Measurements from ENCODE around the gene SIL1. TPM values are rescaled to one million over a fixed set of nuclear protein-coding genes. Genes with fewer than 3 reads are reported as not detected.

Gene SIL1
- total and polyA plus RNA-seq, 2 of the 13 experiments (the other 11 are each of a cell fraction or from before 2014, with no cell fraction given): 26.0 to 30.0 TPM

DNA sequence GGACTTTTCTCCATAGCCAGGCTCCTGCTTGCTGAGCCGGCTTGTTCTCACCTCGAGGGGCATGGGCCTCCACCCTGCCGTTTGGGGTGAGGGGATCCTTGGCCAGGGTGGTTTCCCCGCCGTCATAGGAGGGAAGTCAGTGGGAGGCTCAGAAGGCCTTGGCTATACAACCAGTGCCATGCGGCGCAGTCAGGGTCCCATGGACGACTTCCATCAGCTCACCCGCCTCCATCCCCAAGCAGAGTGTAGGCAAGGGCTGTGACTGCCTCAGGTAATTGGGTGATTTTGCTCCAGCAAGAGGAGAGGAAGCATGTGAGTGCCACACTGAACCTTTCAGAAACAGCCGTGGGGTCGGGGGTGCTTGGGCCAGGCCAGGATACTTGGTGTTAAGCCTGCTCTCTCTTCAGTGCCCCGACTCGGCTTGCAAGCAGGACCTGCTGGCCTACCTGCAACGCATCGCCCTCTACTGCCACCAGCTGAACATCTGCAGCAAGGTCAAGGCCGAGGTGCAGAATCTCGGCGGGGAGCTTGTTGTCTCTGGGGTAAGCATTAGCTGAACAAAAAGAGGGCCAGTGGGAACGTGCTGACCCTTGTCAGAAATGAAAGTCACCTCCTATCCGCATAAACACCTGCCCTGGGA is 265.9 kb downstream of the SIL1 start (continued):
- TF ChIP-seq, protein P1, sequence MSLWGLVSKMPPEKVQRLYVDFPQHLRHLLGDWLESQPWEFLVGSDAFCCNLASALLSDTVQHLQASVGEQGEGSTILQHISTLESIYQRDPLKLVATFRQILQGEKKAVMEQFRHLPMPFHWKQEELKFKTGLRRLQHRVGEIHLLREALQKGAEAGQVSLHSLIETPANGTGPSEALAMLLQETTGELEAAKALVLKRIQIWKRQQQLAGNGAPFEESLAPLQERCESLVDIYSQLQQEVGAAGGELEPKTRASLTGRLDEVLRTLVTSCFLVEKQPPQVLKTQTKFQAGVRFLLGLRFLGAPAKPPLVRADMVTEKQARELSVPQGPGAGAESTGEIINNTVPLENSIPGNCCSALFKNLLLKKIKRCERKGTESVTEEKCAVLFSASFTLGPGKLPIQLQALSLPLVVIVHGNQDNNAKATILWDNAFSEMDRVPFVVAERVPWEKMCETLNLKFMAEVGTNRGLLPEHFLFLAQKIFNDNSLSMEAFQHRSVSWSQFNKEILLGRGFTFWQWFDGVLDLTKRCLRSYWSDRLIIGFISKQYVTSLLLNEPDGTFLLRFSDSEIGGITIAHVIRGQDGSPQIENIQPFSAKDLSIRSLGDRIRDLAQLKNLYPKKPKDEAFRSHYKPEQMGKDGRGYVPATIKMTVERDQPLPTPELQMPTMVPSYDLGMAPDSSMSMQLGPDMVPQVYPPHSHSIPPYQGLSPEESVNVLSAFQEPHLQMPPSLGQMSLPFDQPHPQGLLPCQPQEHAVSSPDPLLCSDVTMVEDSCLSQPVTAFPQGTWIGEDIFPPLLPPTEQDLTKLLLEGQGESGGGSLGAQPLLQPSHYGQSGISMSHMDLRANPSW (CRISPR knock-in tag; IDR thresholded peaks at IDR 0.05; ENCODE audit: borderline replicate concordance): no peak
- TF ChIP-seq ZNF124 (CRISPR knock-in tag; IDR thresholded peaks at IDR 0.05) (no peak), ZNF331 (CRISPR knock-in tag; IDR thresholded peaks at IDR 0.05) (no peak), ZNF678 (CRISPR knock-in tag; IDR thresholded peaks at IDR 0.05) (no peak), REPIN1 (CRISPR knock-in tag; IDR thresholded peaks at IDR 0.05; ENCODE audit: borderline replicate concordance, low read depth) (no peak), HDAC1 (CRISPR knock-in tag; IDR thresholded peaks at IDR 0.05) (no peak), ZBTB42 (CRISPR knock-in tag; IDR thresholded peaks at IDR 0.05) (no peak), TCF7L2 (IDR thresholded peaks at IDR 0.05; ENCODE audit: low read depth, low read length) (no peak), ZNF619 (CRISPR knock-in tag; IDR thresholded peaks at IDR 0.05) (no peak), FOXC1 (CRISPR knock-in tag; IDR thresholded peaks at IDR 0.05; ENCODE audit: borderline replicate concordance) (no peak), NCOA2 (CRISPR knock-in tag; IDR thresholded peaks at IDR 0.05) (no peak), ZNF737 (CRISPR knock-in tag; IDR thresholded peaks at IDR 0.05; ENCODE audit: borderline replicate concordance) (no peak), ZBTB33 (CRISPR knock-in tag; IDR thresholded peaks at IDR 0.05) (0 out of 2 replicates have a peak, but pooled peaks have one; percentile 52), RAD21 (CRISPR knock-in tag; IDR thresholded peaks at IDR 0.05) (no peak), ZNF616 (CRISPR knock-in tag; IDR thresholded peaks at IDR 0.05; ENCODE audit: low read depth) (no peak), TSC22D2 (CRISPR knock-in tag; IDR thresholded peaks at IDR 0.05; ENCODE audit: borderline replicate concordance) (no peak), TBL1XR1 (IDR thresholded peaks at IDR 0.05; ENCODE audit: borderline replicate concordance, low read length, partially characterized antibody) (no peak), ZNF12 (CRISPR knock-in tag; IDR thresholded peaks at IDR 0.05) (no peak)
- TF ChIP-seq, protein P2, sequence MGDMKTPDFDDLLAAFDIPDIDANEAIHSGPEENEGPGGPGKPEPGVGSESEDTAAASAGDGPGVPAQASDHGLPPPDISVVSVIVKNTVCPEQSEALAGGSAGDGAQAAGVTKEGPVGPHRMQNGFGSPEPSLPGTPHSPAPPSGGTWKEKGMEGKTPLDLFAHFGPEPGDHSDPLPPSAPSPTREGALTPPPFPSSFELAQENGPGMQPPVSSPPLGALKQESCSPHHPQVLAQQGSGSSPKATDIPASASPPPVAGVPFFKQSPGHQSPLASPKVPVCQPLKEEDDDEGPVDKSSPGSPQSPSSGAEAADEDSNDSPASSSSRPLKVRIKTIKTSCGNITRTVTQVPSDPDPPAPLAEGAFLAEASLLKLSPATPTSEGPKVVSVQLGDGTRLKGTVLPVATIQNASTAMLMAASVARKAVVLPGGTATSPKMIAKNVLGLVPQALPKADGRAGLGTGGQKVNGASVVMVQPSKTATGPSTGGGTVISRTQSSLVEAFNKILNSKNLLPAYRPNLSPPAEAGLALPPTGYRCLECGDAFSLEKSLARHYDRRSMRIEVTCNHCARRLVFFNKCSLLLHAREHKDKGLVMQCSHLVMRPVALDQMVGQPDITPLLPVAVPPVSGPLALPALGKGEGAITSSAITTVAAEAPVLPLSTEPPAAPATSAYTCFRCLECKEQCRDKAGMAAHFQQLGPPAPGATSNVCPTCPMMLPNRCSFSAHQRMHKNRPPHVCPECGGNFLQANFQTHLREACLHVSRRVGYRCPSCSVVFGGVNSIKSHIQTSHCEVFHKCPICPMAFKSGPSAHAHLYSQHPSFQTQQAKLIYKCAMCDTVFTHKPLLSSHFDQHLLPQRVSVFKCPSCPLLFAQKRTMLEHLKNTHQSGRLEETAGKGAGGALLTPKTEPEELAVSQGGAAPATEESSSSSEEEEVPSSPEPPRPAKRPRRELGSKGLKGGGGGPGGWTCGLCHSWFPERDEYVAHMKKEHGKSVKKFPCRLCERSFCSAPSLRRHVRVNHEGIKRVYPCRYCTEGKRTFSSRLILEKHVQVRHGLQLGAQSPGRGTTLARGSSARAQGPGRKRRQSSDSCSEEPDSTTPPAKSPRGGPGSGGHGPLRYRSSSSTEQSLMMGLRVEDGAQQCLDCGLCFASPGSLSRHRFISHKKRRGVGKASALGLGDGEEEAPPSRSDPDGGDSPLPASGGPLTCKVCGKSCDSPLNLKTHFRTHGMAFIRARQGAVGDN (CRISPR knock-in tag; IDR thresholded peaks at IDR 0.05): peak; percentile 39
- TF ChIP-seq, protein P3, sequence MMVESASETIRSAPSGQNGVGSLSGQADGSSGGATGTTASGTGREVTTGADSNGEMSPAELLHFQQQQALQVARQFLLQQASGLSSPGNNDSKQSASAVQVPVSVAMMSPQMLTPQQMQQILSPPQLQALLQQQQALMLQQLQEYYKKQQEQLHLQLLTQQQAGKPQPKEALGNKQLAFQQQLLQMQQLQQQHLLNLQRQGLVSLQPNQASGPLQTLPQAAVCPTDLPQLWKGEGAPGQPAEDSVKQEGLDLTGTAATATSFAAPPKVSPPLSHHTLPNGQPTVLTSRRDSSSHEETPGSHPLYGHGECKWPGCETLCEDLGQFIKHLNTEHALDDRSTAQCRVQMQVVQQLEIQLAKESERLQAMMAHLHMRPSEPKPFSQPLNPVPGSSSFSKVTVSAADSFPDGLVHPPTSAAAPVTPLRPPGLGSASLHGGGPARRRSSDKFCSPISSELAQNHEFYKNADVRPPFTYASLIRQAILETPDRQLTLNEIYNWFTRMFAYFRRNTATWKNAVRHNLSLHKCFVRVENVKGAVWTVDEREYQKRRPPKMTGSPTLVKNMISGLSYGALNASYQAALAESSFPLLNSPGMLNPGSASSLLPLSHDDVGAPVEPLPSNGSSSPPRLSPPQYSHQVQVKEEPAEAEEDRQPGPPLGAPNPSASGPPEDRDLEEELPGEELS (CRISPR knock-in tag; IDR thresholded peaks at IDR 0.05): no peak
